ENCODE measurements around the gene MACROH2A1. TPM values are rescaled to one million over a fixed set of nuclear protein-coding genes. Genes with fewer than 3 reads are reported as not detected.
A peak's percentile ranks its signal among the peaks of the same experiment; 100 is the strongest.

MACROH2A1 gene
- polyA plus RNA-seq, 3 donors from 2014 or later: 162 to 195 (median 168) TPM

GRCh38 chr5:135329913-135330797 is 68.9 kb downstream of the MACROH2A1 start:
- Mint-ChIP-seq H3K27ac (peak overlapping the region in 1 of 6 donors; percentile 15), H3K27me3 (ENCODE audit: low read depth in 3 of 3) (peaks cover 0 to 3% (median 0%) of the 10 kb centered on the region in 3 donors), H3K36me3 (peaks cover 0 to 26% (median 6%) of the 10 kb centered on the region in 3 donors), H3K9me3 (no peaks in the 10 kb centered on the region), H3K4me1 (peaks cover 0 to 4% of the 10 kb centered on the region in 2 donors), H3K4me3 (no peak overlapping the region)
- no peak for DNase-seq

GRCh38 chr5:135329066-135329912 is 69.7 kb downstream of the MACROH2A1 start:
- Mint-ChIP-seq H3K4me1 (peaks cover 0 to 5% of the 10 kb centered on the region in 2 donors), H3K9me3 (no peaks in the 10 kb centered on the region), H3K4me3 (no peak overlapping the region), H3K27ac (no peak overlapping the region), H3K36me3 (peaks cover 0 to 17% (median 1%) of the 10 kb centered on the region in 3 donors), H3K27me3 (ENCODE audit: low read depth in 3 of 3) (peaks cover 0 to 3% (median 0%) of the 10 kb centered on the region in 3 donors)
- no peak for DNase-seq

- DNase-seq: no peak
- H3K4me1 Mint-ChIP-seq: peaks cover 0 to 5% of the 10 kb centered on the region in 2 donors
- H3K4me3 Mint-ChIP-seq: no peak overlapping the region
- H3K27ac Mint-ChIP-seq: no peak overlapping the region
- peaks cover 0 to 3% (median 0%) of the 10 kb centered on the region in 3 donors for H3K27me3 Mint-ChIP-seq (ENCODE audit: low read depth in 3 of 3)
- no peaks in the 10 kb centered on the region for H3K9me3 Mint-ChIP-seq
- H3K36me3 Mint-ChIP-seq: peaks cover 0 to 10% (median 0%) of the 10 kb centered on the region in 3 donors
Observed at GRCh38 chr5:135328128-135328687, 70.8 kb downstream of the MACROH2A1 start.

GRCh38 chr5:135327429-135328127 is 71.5 kb downstream of the MACROH2A1 start:
- DNase-seq: no peak
- no peak overlapping the region for H3K27ac Mint-ChIP-seq
- H3K27me3 Mint-ChIP-seq (ENCODE audit: low read depth in 3 of 3): peaks cover 0 to 4% (median 0%) of the 10 kb centered on the region in 3 donors
- H3K4me3 Mint-ChIP-seq: no peak overlapping the region
- peaks cover 0 to 7% (median under 1%) of the 10 kb centered on the region in 3 donors for H3K36me3 Mint-ChIP-seq
- H3K9me3 Mint-ChIP-seq: no peaks in the 10 kb centered on the region
- H3K4me1 Mint-ChIP-seq: peaks cover 0 to 5% of the 10 kb centered on the region in 2 donors

- Mint-ChIP-seq H3K27me3 (ENCODE audit: low read depth in 3 of 3) (peaks cover 0 to 6% (median 0%) of the 10 kb centered on the region in 3 donors), H3K4me1 (peaks cover 0 to 5% of the 10 kb centered on the region in 2 donors), H3K27ac (no peak overlapping the region)
Observed at GRCh38 chr5:135326296-135327254, 72.5 kb downstream of the MACROH2A1 start.

GRCh38 chr5:135324897-135325650 is 74.0 kb downstream of the MACROH2A1 start:
- Mint-ChIP-seq H3K27me3 (ENCODE audit: low read depth in 3 of 3) (peaks cover 0 to 6% (median 0%) of the 10 kb centered on the region in 3 donors), H3K4me1 (peaks cover 0 to 5% of the 10 kb centered on the region in 2 donors), H3K36me3 (peaks cover 0 to 10% (median 8%) of the 10 kb centered on the region in 3 donors), H3K9me3 (peaks cover 0 to 2% (median 0%) of the 10 kb centered on the region in 6 donors), H3K27ac (no peak overlapping the region), H3K4me3 (no peak overlapping the region)
- DNase-seq: no peak

More at GRCh38 chr5:135326296-135327254, 72.5 kb downstream of the MACROH2A1 start:
- Mint-ChIP-seq H3K9me3 (no peaks in the 10 kb centered on the region), H3K4me3 (no peak overlapping the region), H3K36me3 (peaks cover 0 to 7% (median 7%) of the 10 kb centered on the region in 3 donors)
- DNase-seq: no peak

- peaks cover 0 to 2% (median 0%) of the 10 kb centered on the region in 6 donors for H3K9me3 Mint-ChIP-seq
- peaks cover 0 to 5% of the 10 kb centered on the region in 2 donors for H3K4me1 Mint-ChIP-seq
- no peak overlapping the region for H3K27ac Mint-ChIP-seq
- no peak for DNase-seq
- no peak overlapping the region for H3K4me3 Mint-ChIP-seq
- peaks cover 0 to 10% (median 4%) of the 10 kb centered on the region in 3 donors for H3K36me3 Mint-ChIP-seq
- H3K27me3 Mint-ChIP-seq (ENCODE audit: low read depth in 3 of 3): peaks cover 0 to 6% (median 0%) of the 10 kb centered on the region in 3 donors
Observed at GRCh38 chr5:135324160-135324559, 74.9 kb downstream of the MACROH2A1 start.

GRCh38 chr5:135323701-135324132 is 75.3 kb downstream of the MACROH2A1 start:
- DNase-seq: no peak
- peaks cover 0 to 2% (median 0%) of the 10 kb centered on the region in 6 donors for H3K9me3 Mint-ChIP-seq
- no peak overlapping the region for H3K27ac Mint-ChIP-seq

GRCh38 chr5:135323227-135323626 is 75.8 kb downstream of the MACROH2A1 start:
- Mint-ChIP-seq H3K27me3 (ENCODE audit: low read depth in 3 of 3) (peaks cover 0 to 3% (median 0%) of the 10 kb centered on the region in 3 donors), H3K9me3 (peaks cover 0 to 2% (median 0%) of the 10 kb centered on the region in 6 donors), H3K36me3 (peaks cover 0 to 10% (median 4%) of the 10 kb centered on the region in 3 donors), H3K4me1 (peaks cover 0 to 5% of the 10 kb centered on the region in 2 donors), H3K4me3 (no peak overlapping the region), H3K27ac (no peak overlapping the region)
- no peak for DNase-seq

More at GRCh38 chr5:135323701-135324132, 75.3 kb downstream of the MACROH2A1 start:
- H3K4me3 Mint-ChIP-seq: no peak overlapping the region
- H3K4me1 Mint-ChIP-seq: peaks cover 0 to 5% of the 10 kb centered on the region in 2 donors
- peaks cover 0 to 6% (median 0%) of the 10 kb centered on the region in 3 donors for H3K27me3 Mint-ChIP-seq (ENCODE audit: low read depth in 3 of 3)
- H3K36me3 Mint-ChIP-seq: peaks cover 0 to 10% (median 4%) of the 10 kb centered on the region in 3 donors

- Mint-ChIP-seq H3K27me3 (ENCODE audit: low read depth in 3 of 3) (peaks cover 0 to 3% (median 0%) of the 10 kb centered on the region in 3 donors), H3K36me3 (peaks cover 0 to 10% (median 4%) of the 10 kb centered on the region in 3 donors), H3K27ac (peak overlapping the region in 1 of 6 donors; percentile 10), H3K9me3 (peaks cover 0 to 2% (median 0%) of the 10 kb centered on the region in 6 donors), H3K4me1 (peaks cover 0 to 5% of the 10 kb centered on the region in 2 donors), H3K4me3 (no peak overlapping the region)
- no peak for DNase-seq
Observed at GRCh38 chr5:135322744-135323143, 76.3 kb downstream of the MACROH2A1 start.

GRCh38 chr5:135322271-135322670 is 76.8 kb downstream of the MACROH2A1 start:
- peaks cover 0 to 5% of the 10 kb centered on the region in 2 donors for H3K4me1 Mint-ChIP-seq
- peak overlapping the region in 1 of 6 donors; percentile 10 for H3K27ac Mint-ChIP-seq
- peaks cover 0 to 2% (median 0%) of the 10 kb centered on the region in 6 donors for H3K9me3 Mint-ChIP-seq
- no peak for DNase-seq
- H3K4me3 Mint-ChIP-seq: no peak overlapping the region
- H3K27me3 Mint-ChIP-seq (ENCODE audit: low read depth in 3 of 3): peaks cover 0 to 3% (median 0%) of the 10 kb centered on the region in 3 donors
- peaks cover 0 to 13% (median 4%) of the 10 kb centered on the region in 3 donors for H3K36me3 Mint-ChIP-seq

All from immature natural killer cell (primary cell).